HuH-7.5 (cell line): ENCODE measurements around the gene CCDC34.

ENCODE experiments used
- DNase-seq: peaks from one replicate; pipeline ENCODE4 v3.0.0; 2011; ENCODE audit warnings: low spot score

CCDC34 gene

DNA sequence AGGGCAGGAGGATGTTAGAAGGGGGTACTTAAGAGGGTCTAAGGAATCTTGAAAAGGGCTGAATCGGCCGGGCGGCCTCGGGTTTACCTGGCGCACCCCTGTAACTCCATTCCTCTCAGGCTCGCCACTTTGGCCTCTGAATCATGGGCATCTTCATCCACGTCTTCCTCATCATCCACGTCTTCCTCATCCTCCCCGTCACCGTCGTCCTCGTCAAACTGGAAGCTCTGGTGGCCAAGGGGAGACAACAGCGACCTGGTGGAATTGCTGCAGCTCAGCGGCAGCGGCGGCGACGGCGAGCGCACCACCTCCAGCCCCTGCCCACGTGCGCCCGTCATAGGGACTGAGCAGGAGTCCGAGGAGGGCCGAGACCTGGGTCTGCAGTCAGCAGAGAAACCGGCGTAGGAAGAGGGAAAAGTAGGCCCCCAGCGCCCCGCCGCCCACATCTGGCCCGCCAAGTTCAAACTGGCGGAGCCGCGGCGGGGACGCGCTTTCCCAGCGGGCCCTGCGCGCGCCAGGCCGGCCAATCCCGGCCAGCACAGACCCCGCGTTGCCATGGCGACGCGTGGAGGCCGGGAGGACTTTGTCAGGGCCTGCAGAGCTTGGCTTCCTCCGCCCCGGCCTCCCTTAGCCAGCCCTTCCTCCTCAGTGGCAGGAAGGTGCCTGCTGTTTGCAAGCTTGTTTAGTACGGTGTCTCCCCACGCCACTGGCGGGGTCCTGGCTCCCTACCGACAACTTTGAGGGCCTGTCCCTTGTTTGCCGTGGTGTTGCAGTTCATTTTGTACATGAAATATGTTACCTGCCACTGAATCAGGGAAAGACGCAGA is at the start of gene CCDC34:
Gene CCDC34 (minus strand): TSS at position 467 of the 827 bp plus-strand sequence. CDS start 21 bp downstream, at position 446.
- peak; percentile 87 for DNase-seq

- DNase-seq: no peak
Observed at GRCh38 chr11:27412192-27412691, 49.2 kb upstream of the CCDC34 start.

DNA sequence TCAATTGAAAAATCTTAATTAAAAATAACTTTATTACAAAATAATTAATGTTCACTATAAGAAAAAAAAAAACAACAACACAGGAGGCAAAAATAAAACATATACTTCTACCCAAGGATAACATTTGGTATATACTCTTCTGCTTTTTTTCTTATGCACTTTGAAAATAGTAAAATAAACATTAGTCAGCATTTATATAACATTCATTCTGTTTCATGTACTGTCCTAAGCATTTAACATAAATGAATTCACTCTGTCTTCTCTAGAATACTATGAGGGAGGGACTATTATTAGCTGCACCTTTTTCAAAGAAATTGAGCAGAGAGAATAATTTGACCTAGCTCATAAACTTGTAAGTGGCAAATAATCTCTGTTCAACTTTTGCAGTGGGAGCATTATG is 48.3 kb upstream of the CCDC34 start:
- no peak for DNase-seq

DNA sequence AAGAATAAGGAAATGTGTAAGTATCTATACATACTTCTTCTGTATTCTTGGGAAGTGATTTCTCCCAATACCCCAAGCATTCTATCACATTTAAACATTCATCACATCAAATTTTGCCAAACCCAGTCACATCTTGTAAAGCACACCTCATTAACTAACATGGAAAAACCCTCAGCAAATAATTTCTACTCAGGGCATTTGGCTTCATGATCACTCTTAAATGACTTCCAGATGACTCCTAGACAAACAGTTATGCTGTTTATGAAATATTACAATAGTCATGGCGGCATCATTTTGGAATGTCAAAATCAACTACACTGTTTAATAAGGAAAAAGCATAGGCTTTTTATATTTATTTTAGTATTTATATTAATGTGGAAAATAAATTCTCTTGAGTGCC is 47.3 kb upstream of the CCDC34 start:
- no peak for DNase-seq

DNA sequence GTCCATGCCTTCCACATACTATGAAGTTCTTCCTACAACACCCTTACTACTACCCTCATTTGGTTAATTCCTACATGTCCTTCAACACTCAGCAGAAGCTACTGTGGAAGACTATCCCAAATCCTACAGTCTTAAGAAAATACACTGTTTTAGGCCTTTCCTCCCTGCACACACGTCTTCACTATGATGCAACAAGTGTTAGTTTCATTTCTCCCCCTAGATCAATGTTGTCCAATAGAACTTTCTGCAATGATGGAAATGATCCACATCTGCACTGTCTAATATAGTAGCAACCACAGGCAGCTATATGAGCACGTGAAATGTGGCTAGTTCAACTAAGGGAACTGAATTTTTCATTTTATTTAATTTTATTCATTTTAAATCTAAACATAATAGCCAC is 46.7 kb upstream of the CCDC34 start:
- DNase-seq: no peak

DNA sequence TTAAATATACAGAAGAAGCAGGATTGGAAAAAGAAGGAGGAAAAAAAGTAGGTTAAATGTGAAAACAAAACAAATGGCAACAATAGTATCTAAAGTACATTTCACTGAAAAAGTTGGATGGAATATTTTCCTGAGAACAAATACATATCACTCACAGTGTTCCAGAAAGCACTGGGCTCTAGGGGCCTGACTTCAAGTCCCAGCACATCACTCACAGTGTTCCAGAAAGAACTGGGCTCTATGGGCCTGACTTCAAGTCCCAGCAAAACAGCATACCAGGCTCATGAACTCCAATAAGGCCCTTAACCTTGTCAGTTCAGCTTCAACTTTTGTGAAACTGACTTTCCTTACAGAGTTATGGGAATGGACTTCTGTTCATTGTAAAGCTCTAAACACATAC is 46.0 kb upstream of the CCDC34 start:
- no peak for DNase-seq

- no peak for DNase-seq
Observed at GRCh38 chr11:27408246-27408800, 45.3 kb upstream of the CCDC34 start.

GRCh38 chr11:27406498-27407354 is 43.7 kb upstream of the CCDC34 start:
- no peak for DNase-seq

GRCh38 chr11:27405134-27405533 is 42.1 kb upstream of the CCDC34 start:
- DNase-seq: no peak

- DNase-seq: no peak
Observed at GRCh38 chr11:27404427-27404826, 41.4 kb upstream of the CCDC34 start.

DNA sequence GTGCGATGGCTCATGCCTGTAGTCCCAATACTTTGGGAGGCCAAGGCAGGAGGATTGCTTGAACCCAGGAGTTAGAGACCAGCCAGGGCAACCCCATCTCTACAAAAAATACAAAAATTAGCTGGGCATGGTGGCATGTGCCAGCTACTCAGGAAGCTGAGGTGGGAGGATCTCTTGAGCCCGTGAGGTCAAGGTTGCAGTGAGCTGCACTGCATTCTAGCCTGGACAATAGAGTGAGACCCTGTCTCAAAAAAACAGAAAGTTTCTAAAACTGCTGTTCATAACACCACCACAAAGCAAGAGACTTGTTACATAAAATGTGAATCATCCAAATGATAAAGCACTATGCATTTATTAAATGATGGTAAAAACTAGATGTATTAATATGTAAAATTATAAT is 40.2 kb upstream of the CCDC34 start:
- no peak for DNase-seq

DNA sequence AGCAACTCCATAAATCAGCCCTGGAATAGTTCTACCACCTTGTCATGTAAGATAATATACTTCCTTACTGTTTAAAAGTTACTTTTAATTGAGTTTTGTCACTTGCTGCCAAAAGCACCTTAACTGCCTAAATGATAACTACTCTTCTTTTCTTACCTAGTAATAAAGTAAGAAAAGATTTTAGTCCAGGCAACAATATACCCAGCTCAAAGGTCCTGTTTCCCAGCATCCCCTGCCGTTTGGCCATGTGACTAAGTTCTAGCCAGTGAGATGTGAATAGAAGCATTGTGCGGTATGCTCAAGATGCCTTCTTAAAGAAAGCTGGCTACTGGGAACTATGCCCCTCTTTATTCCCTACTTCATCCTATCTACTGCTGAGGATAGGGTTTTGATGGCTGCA is 39.4 kb upstream of the CCDC34 start:
- no peak for DNase-seq

DNA sequence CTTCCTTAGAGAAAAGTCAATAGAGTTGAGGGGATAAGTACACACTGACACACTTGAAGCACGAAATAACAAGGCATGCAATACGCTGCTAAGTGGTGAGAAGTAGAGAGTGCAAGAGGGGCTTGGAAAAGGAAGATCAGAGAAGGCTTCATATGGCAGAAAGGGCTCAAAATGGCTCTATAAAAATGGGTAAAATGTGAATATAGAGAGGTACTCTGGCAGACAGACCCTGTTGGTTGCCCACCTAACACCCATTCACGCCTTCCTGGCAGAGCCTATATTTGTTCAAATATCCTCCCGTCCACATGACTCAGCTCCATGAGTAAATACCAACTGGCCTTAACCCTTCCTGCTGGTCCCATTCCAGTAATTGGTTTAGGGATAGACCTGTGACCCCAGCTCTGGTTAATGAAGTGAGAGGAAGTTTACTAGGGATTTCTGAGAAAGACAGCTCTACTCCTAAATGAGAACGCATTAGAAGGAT is 38.9 kb upstream of the CCDC34 start:
- no peak for DNase-seq

- no peak for DNase-seq
Observed at GRCh38 chr11:27401280-27401832, 38.3 kb upstream of the CCDC34 start.

DNA sequence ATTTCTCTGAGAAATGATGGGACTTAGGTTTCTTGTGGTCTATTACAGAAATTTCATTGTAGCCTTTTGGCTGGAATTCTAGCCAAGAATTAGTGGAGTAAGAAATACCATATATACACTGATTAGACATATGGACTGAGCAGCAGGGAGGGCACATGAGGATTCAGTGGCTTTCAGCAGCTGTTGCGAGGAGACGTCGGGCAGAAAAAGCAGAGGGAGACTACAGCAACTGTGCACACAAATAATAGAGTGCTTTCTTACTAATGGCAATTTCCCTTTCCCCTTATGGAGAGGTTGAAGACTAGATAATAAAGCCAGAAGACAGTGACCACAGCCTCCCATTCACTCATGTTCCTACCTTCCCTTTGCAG is 35.4 kb upstream of the CCDC34 start:
- no peak for DNase-seq

DNA sequence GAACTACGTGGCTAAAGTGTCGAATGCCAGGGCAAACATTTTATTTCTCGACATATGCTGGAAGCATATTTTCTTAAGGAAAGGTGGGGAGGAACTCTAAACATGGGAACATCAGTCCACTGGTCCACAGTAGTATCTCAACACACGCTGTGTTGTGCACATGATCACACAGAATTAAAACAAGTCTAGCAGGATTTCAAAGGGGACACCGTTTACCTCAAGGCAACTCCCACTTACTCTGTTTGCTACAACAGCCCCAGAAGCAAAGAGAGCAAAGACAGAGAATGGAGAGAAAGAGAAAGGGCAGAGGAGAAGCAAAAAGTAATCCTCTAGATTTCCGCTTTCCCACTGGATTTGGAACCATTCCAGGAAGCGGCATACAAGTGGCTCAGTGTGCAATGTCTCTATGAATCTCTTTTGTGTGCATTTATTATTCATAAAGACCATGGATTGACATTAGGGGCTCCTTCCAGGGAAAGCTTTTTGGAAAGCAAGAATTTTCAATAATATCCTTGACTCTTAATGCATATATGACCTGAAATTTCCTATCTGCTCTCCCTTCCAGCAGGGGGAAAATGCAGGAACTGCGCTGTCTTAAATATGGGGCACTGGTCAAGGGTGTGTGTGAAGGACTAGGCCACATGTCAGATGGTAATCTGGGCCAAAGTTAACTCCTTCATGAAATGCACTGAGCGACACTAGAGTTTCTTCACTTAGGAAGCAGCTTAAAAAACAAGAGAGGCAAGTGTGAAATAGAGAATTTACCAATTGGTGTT is 34.8 kb upstream of the CCDC34 start:
- DNase-seq: no peak

DNA sequence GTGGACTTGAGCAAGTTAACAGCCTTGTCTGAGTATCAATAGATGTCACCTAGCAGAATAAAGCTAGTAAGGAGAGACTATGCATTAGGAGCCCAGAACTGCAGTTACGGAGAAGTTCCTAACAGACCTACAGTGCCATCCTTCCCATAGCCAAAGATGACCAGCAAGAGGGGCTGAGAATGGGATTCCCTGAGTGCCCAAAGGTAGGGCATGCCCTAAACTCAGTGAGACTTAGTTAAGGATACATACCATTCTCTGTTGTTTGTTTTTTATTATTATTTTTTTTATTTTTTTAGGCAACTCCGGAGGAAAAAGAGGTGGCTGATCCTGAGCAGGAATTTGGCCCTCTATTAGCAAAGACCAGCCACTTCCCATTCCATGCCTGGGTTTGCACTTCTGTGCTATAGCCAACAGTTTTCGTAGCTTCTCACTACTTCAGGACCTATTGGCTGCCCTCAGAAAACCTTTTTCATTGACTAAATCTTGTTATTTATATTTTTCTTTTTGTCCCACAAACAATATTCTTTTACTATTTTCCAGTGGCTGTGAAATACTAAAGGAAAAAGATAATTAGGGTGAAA is 33.3 kb upstream of the CCDC34 start:
- DNase-seq: no peak

GRCh38 chr11:27395556-27396258 is 32.7 kb upstream of the CCDC34 start:
- no peak for DNase-seq

GRCh38 chr11:27394781-27395228 is 31.8 kb upstream of the CCDC34 start:
- no peak for DNase-seq
